NCI-H69 (cell line): ENCODE measurements around the gene C1orf53.
A peak's percentile ranks its signal among the peaks of the same experiment; 100 is the strongest.

Source experiments
- DNase-seq: peaks from one replicate; lab custom pipeline; 2025; lab: John Stamatoyannopoulos, UW

Gene C1orf53

GRCh38 chr1:197908716-197909220 lies 6.3 kb downstream of the C1orf53 start:
- DNase-seq: peak; percentile 43

GRCh38 chr1:197909384-197909783 lies 7.0 kb downstream of the C1orf53 start:
- peak; percentile 42 for DNase-seq

- no peak for DNase-seq
These were observed 7.9 kb downstream of the C1orf53 start for GRCh38 chr1:197910120-197910991.

GRCh38 chr1:197911111-197911856 lies 8.9 kb downstream of the C1orf53 start:
- DNase-seq: peak; percentile 91

DNA sequence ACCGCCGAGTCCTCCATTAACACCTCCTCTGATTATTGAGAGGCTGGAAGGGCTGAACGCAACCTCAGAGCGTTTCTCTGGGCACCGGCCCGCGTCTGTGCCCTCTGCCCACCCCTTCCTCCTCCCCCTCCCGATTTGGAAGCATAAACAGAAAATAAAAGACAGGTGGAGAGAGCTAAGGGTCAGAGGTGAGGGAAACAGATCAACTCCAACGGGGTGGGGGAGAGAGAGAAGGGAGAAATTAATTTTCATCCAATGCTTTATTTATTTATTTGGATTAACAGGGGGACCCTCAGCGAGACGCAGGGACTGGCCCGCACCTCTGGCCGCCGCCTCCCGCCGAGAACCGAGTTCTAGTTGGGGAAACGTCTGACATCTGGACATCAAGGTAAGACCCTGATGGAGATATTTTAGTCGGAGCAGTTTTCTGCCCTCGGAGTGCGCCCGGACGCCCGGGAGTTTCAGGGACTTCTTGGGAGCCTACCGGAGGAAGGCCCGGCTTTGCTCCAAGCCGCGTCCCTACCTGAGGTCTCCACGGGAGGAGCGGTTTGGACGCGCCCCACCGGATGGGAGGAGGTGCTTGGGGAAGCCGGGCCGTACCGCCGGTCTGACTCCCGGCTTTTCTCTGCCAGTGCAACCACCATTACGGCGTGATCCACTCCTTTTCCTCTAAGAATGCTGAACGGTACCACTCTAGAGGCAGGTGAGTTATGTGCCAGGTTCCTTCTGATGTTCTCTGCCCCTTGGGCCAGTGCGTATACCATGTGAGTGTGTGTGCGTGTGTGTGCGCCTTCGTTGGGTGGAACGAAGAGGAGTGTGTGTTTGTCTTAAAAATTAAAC lies 9.6 kb downstream of the C1orf53 start:
- peak; percentile 88 for DNase-seq

DNA sequence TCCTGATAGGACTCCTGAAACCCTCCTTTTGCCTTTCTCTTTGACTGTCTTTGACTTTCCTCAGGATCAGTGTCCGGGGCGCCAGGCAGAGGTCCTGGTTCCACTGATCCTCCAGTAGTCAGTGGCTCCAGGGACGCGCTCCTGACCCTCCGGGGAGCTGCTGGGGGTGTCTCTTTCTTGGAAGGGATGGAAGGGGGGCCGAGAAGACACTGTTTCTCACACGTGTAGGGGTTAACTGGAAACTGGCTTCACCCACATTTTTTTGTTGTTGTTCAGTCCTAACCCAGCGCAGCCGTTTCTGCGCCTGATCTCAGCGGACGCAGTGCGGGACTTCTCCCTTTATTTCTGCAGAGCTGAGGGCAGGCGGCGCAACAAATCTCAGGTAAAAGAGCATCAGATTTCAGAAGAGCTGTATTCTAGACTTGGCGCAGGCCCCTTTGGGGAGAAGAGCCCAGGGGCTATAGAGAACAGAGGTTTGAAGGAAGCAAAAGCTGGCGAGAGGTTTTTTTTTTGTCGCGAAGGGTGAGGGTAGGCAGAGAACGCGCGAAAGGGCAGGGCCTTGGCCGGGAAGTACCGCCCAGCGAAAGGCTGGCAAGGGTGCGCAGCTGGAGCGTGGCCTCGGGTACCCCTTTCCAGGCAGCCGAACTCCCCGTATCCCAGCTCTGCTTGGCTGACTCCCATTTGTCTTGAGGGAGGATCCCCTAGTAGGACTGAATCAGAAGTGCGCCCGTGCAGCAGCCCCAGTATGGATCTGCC lies 10.5 kb downstream of the C1orf53 start:
- DNase-seq: no peak

GRCh38 chr1:197913495-197914276 lies 11.3 kb downstream of the C1orf53 start:
- no peak for DNase-seq

- peak; percentile 56 for DNase-seq
These were observed 12.1 kb downstream of the C1orf53 start for GRCh38 chr1:197914510-197914909.

DNA sequence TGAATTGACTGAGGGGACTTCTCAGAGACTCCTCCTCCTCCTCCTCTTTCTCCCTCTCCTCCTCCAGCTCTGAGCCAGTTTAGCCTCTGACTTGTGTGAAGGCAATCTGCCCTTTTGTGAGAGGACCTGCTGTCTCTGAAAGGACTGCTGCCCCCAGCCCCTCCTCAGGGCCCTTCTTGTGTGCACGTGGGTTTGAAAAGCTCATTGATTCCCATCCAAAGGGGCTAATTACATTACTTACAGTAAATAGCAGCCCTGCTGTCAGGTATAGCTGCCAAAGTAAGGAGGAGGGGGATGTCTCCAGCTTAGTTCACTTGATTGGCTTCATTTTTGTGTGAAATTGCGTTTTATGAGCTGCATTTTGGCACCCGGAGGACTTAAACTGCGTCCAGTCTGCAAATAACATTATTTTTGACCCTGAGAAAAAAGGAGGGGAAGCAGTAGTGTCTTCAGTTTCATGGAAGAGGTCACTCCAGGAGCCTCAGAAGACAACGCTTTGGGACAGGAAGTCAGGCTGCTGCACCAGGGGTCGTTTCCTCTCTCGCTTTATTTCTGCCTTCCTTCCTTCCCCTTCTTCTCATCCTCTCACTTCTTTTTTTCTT lies 12.9 kb downstream of the C1orf53 start:
- peak; percentile 97 for DNase-seq

DNA sequence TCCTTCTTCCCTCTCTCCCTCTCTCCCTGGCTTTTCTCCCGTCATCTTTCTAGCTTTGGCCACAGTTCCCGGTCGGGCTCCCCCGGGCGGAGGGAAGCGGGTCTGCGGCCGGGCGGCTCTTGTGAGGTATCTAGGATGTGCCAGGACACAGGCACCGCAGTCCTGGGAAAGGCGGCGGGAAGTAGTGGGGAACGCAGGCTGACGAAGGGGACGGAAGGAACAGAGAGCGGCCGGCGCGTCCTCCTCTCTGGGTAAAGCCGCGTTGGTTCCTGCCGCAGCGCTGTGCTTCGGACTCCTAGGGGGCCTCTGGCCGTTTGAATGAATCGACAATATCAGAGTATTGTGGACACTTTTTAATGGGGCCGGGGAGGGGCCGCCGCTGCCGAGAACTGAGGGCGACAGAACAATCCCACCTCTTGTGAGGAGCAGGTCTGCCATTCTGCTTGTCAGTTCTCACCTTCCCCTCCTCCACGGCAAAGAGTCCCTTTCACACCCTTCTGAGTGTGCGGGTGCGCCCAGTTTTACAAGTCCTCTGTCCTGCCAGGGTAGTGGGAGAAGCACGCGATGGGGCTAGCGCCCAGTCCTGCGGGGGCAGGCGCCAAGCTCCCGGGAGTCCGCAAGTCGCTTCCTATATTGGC lies 13.6 kb downstream of the C1orf53 start:
- DNase-seq: peak; percentile 94

GRCh38 chr1:197916500-197916983 lies 14.1 kb downstream of the C1orf53 start:
- no peak for DNase-seq

DNA sequence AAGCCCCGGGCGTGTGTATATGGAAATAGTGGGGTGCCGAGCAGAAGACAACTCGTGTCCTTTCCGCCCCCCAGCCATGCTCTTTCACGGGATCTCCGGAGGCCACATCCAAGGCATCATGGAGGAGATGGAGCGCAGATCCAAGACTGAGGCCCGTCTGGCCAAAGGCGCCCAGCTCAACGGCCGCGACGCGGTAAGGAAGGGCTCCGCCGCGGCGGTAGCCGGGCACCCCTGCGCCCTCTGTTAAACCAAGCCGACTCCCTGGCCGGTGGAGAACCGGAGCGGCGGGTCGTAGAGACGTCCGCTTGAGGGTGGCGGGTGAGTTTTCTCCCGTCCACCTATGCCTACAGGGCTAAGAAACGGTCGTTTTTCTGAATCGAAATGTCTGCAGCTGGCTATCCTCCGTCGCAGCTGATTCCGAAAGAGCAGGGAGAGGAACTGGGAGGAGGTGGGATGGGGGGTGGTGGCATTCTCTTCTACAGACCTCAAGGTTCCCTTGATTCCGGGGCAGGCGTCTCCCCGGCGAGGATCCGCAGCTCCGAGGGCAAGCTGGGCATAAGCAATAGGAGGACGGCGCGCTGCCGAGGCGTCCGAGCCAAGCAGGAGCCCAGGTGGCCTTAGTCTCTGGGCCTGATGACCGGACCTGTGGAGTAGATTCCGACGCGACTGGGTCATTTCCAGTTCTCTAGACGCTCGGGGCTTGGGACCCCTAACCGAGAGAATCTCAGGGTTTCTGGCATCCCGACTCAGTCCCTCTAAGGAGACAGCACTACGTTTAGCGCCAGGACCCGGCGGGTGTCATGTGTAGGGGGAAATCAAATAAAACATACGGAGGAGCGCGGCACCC lies 15.6 kb downstream of the C1orf53 start:
- peak; percentile 82 for DNase-seq

- no peak for DNase-seq
These were observed 16.4 kb downstream of the C1orf53 start for GRCh38 chr1:197918807-197919345.

GRCh38 chr1:197919346-197920066 lies 17.1 kb downstream of the C1orf53 start:
- no peak for DNase-seq

DNA sequence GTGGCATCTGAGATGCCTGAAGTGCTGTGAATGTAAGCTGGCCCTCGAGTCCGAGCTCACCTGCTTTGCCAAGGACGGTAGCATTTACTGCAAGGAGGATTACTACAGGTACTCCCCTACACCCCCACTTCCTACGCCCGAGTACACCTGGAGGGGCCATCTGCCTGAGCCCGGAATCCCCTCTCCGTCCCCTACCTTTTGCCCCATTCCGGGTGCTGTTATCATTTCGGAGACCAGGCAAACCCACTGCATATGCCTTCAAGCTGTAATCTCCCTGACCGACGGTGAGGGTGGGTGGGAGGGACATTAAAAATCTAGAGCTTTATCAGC lies 17.6 kb downstream of the C1orf53 start:
- DNase-seq: no peak

DNA sequence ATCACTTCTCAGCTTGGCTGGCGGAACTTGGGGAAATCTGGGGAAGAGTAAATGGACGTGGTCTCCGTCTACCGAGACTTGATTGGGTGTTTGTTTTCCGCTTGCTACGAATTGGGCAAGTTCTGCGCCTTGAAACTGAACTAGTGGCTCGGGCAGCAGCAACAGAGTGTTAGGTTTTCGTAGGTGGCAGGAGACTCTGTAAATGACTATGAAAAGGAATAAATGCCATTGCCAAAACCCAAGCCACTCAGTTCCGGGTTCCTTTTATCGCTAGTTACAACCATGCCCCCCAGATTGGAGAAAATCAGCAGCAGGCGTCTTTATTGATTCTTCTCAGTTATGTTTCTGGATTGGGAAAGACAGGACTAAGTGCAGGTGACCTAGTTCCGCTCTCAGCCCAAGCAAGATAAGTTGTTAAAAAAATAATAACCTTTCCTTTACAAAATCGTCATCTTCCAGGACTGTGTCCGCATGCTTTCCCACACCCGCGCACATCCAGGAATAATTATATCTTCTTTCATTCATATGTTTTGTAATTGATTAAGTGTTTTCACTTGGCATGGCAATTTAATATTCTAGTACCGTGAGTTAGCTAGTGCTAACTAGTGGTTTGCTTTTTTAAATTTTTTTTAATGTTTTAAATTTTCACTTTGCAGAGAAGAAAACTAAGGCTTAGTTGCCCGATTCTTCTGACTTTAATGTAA lies 18.1 kb downstream of the C1orf53 start:
- DNase-seq: no peak
